ENCODE data around the gene CDH13.
A peak's percentile ranks its signal among the peaks of the same experiment; 100 is the strongest.

The CDH13 gene

GRCh38 chr16:82628711-82629110 is 1.9 kb downstream of the CDH13 start:
- no peak for DNase-seq

GRCh38 chr16:82629441-82630027 is 2.8 kb downstream of the CDH13 start:
- no peak for DNase-seq

- no peak for DNase-seq
Observed at GRCh38 chr16:82630219-82630618, 3.5 kb downstream of the CDH13 start.

- DNase-seq, result no peak
Observed at GRCh38 chr16:82630688-82631087, 3.9 kb downstream of the CDH13 start.

GRCh38 chr16:82631701-82632685 is 5.2 kb downstream of the CDH13 start:
- no peak for DNase-seq

GRCh38 chr16:82633964-82634600 is 7.3 kb downstream of the CDH13 start:
- peak; percentile 79 for DNase-seq

GRCh38 chr16:82634955-82635610 is 8.3 kb downstream of the CDH13 start:
- DNase-seq, result no peak

GRCh38 chr16:82636485-82636884 is 9.7 kb downstream of the CDH13 start:
- no peak for DNase-seq

GRCh38 chr16:82636958-82637357 is 10.2 kb downstream of the CDH13 start:
- no peak for DNase-seq

GRCh38 chr16:82638095-82638798 is 11.5 kb downstream of the CDH13 start:
- no peak for DNase-seq

- no peak for DNase-seq
Observed at GRCh38 chr16:82639263-82639662, 12.5 kb downstream of the CDH13 start.

- peak; percentile 76 for DNase-seq
Observed at GRCh38 chr16:82639666-82640336, 13.0 kb downstream of the CDH13 start.

GRCh38 chr16:82641336-82641984 is 14.7 kb downstream of the CDH13 start:
- no peak for DNase-seq

GRCh38 chr16:82643136-82643535 is 16.4 kb downstream of the CDH13 start:
- DNase-seq, result no peak

GRCh38 chr16:82643936-82644630 is 17.3 kb downstream of the CDH13 start:
- DNase-seq, result no peak

GRCh38 chr16:82646504-82646903 is 19.7 kb downstream of the CDH13 start:
- no peak for DNase-seq

GRCh38 chr16:82649766-82650165 is 23.0 kb downstream of the CDH13 start:
- DNase-seq, result no peak

GRCh38 chr16:82650804-82651203 is 24.0 kb downstream of the CDH13 start:
- DNase-seq, result no peak

GRCh38 chr16:82651921-82652601 is 25.3 kb downstream of the CDH13 start:
- no peak for DNase-seq

GRCh38 chr16:82652826-82653225 is 26.1 kb downstream of the CDH13 start:
- DNase-seq, result no peak
